Thyroid gland (tissue), 4 donors: ENCODE measurements around the gene PPP6R1. TPM values are rescaled to one million over a fixed set of nuclear protein-coding genes. Genes with fewer than 3 reads are reported as not detected.

Source experiments
- DNase-seq, 2 donors: peaks; one replicate each; pipeline ENCODE4 v3.0.0-alpha.2; 2019
- H3K27ac ChIP-seq, 3 donors: fragments of 200-600 bp; sonication (generic); 1 replicate in 2 of 3; 2 replicates in 1 of 3; pipeline ENCODE4 v1.5.1; 2016 to 2019; ENCODE audit warnings: mild to moderate bottlenecking in 1 of 3, moderate library complexity in 1 of 3
- H3K27me3 ChIP-seq: fragments of 200-600 bp; sonication (generic); one replicate; pipeline ENCODE4 v1.5.1; 2019
- H3K36me3 ChIP-seq, 2 donors: fragments of 200-600 bp; sonication (generic); one replicate each; pipeline ENCODE4 v1.5.1; 2016 to 2019
- H3K4me1 ChIP-seq, 2 donors: fragments of 200-600 bp; sonication (generic); one replicate each; pipeline ENCODE4 v1.5.1; 2017 to 2019
- H3K4me3 ChIP-seq, 3 donors: fragments of 200-600 bp; sonication (generic); replicated peaks in 1 of 3; 1 replicate in 2 of 3; 2 replicates in 1 of 3; pipeline ENCODE4 v1.5.1; 2016; ENCODE audit warnings: mild to moderate bottlenecking in 1 of 3
- H3K9me3 ChIP-seq: fragments of 200-600 bp; sonication (generic); one replicate; pipeline ENCODE4 v1.5.1; 2017
- POLR2A ChIP-seq, 2 donors: fragments of 450-650 bp; IDR thresholded peaks; one replicate each; pipeline ENCODE4 v1.6.1; 2017; ENCODE audit warnings: antibody characterized with exemption in 2 of 2, mild to moderate bottlenecking in 2 of 2, moderate library complexity in 1 of 2
- WGBS, 2 donors: methylation state at CpG; one replicate each; pipeline ENCODE4 v1.1.5; 2017; 5-methylcytosine and 5-hydroxymethylcytosine counted together
- intact Hi-C: fragments of 100-400 bp; cut with DNase I; formaldehyde crosslinking; loops from one replicate; pipeline ENCODE4 v1.15.1; 2023
- microRNA-seq: library from miRNA; unstranded; fragments of <30 nt; microRNA quantifications from one replicate; pipeline ENCODE4, GENCODE V29; 2016
- small RNA-seq: library from RNA; depleted of rRNA; stranded (forward); fragments of <200 nt; gene quantifications from one replicate; pipeline ENCODE3, GENCODE V24; 2016
- total RNA-seq, 4 donors: library from RNA; depleted of rRNA; stranded (reverse); fragments of >200 nt; gene quantifications; one replicate each; pipeline ENCODE4 v1.2.3, GENCODE V29; 2016
- TF ChIP-seq, protein P1 (sequence below), 6 experiments: fragments of 200-600 bp in 3 of 6; fragments of 450-650 bp in 3 of 6; sonication (generic) in 3 of 6; IDR thresholded peaks; one replicate each; pipeline ENCODE4 v1.5.1; 2016 to 2019; ENCODE audit warnings: antibody characterized with exemption in 6 of 6, mild to moderate bottlenecking in 2 of 6, inconsistent platforms in 1 of 6, moderate library complexity in 1 of 6

The PPP6R1 gene
- total RNA-seq, 4 donors from 2014 or later: 26.1 to 99.8 (median 54.2) TPM

DNA sequence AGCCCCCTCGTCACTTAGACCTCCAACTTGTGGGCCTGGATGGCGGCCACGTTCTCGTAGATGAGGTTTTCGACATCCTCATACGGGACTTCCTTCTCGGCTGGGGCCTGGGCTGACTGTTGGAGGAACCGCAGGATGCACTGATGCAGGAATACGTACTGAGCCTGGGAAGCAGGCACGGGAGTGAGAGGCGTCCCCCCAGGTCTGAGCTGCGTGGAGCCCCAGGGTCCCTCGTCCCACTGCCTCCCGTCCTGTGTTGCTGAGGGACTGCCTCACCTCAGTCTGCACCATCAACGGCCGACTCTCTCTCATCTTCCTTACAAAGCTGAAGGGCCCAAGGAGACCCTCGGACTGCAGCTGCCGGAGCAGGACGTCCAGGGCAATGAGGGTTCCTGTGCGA lies 77.1 kb downstream of the PPP6R1 start:
- DNase-seq: no peak
- H3K4me3 ChIP-seq: no peak overlapping the region
- TF ChIP-seq, protein P1, sequence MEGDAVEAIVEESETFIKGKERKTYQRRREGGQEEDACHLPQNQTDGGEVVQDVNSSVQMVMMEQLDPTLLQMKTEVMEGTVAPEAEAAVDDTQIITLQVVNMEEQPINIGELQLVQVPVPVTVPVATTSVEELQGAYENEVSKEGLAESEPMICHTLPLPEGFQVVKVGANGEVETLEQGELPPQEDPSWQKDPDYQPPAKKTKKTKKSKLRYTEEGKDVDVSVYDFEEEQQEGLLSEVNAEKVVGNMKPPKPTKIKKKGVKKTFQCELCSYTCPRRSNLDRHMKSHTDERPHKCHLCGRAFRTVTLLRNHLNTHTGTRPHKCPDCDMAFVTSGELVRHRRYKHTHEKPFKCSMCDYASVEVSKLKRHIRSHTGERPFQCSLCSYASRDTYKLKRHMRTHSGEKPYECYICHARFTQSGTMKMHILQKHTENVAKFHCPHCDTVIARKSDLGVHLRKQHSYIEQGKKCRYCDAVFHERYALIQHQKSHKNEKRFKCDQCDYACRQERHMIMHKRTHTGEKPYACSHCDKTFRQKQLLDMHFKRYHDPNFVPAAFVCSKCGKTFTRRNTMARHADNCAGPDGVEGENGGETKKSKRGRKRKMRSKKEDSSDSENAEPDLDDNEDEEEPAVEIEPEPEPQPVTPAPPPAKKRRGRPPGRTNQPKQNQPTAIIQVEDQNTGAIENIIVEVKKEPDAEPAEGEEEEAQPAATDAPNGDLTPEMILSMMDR (IDR thresholded peaks at IDR 0.05): no peak
- no peak for TF ChIP-seq POLR2A (IDR thresholded peaks at IDR 0.05)
- WGBS, 2 donors: 62 to 65% methylated on average over 7 to 10 of the region's 20 CpGs
- intact Hi-C loops: no loop called here
- no peak overlapping the region for H3K27ac ChIP-seq
- H3K4me1 ChIP-seq: peaks cover 4 to 15% of the 10 kb centered on the region in 2 donors
- H3K27me3 ChIP-seq: peaks cover 36% of the 10 kb centered on the region
- no peaks in the 10 kb centered on the region for H3K36me3 ChIP-seq
- H3K9me3 ChIP-seq: no peaks in the 10 kb centered on the region

Small RNA genes within 50 kb of the gene (microRNA-seq; reads per million reads assigned to microRNA genes)
- gene MIR6802: 1.5 reads per million
- 8.8 reads per million, percentile 23 among the genes with 10 or more reads in this experiment for gene MIR6803
- gene MIR6804: 1.1 reads per million

Small RNA genes within 50 kb of the gene (small RNA-seq; reads per million reads assigned to genes)
- gene MIR6802 (not detected), gene MIR6803 (not detected), gene MIR6804 (not detected)

Other genes starting within 250 kb of the PPP6R1 start
- under 1 TPM in 1 of 4 donors, not detected in 3; 0.78 TPM for gene GP6, start 220.8 kb downstream of the PPP6R1 start, total RNA-seq
- 10 to 100 TPM; 35.7 to 44.1 (median 38.3) TPM for gene RDH13, start 195.9 kb downstream of the PPP6R1 start, total RNA-seq
- gene EPS8L1, start 183.1 kb downstream of the PPP6R1 start, total RNA-seq: 10 to 100 TPM; 60.6 to 84.8 (median 73.3) TPM
- 100 to 1,000 TPM in 1 of 4 donors, 10 to 100 TPM in 3; 40.0 to 110 (median 76.1) TPM for gene PPP1R12C, start 141.4 kb downstream of the PPP6R1 start, total RNA-seq
- not detected for gene TNNT1, start 109.8 kb downstream of the PPP6R1 start, total RNA-seq
- not detected for gene TNNI3, start 101.3 kb downstream of the PPP6R1 start, total RNA-seq
- 1 to 10 TPM; 3.3 to 9.1 (median 5.5) TPM for gene DNAAF3, start 92.4 kb downstream of the PPP6R1 start, total RNA-seq
- gene SYT5, start 78.7 kb downstream of the PPP6R1 start, total RNA-seq: not detected
- 1 to 10 TPM in 1 of 4 donors, under 1 TPM in 2, not detected in 1; 0.11 to 2.6 (median 0.54) TPM for gene PTPRH, start 49.5 kb downstream of the PPP6R1 start, total RNA-seq
- 1 to 10 TPM; 1.6 to 5.8 (median 2.9) TPM for gene TMEM86B, start 30.3 kb downstream of the PPP6R1 start, total RNA-seq
- gene HSPBP1, start 21.1 kb upstream of the PPP6R1 start, total RNA-seq: 10 to 100 TPM; 24.2 to 48.4 (median 31.2) TPM
- gene BRSK1, start 25.0 kb upstream of the PPP6R1 start, total RNA-seq: 1 to 10 TPM in 1 of 4 donors, under 1 TPM in 1, not detected in 2; 0.83 to 1.2 TPM
- gene TMEM150B, start 66.3 kb upstream of the PPP6R1 start, total RNA-seq: 1 to 10 TPM in 1 of 4 donors, not detected in 3; 1.3 TPM
- 10 to 100 TPM in 3 of 4 donors, 1 to 10 TPM in 1; 7.5 to 22.0 (median 15.4) TPM for gene KMT5C, start 80.9 kb upstream of the PPP6R1 start, total RNA-seq
- under 1 TPM in 1 of 4 donors, not detected in 3; 0.94 TPM for gene COX6B2, start 95.7 kb upstream of the PPP6R1 start, total RNA-seq
- gene GARIN5B, start 104.2 kb upstream of the PPP6R1 start, total RNA-seq: not detected
- gene IL11, start 111.4 kb upstream of the PPP6R1 start, total RNA-seq: not detected
- gene TMEM190, start 117.8 kb upstream of the PPP6R1 start, total RNA-seq: not detected
- gene TMEM238, start 125.3 kb upstream of the PPP6R1 start, total RNA-seq: 10 to 100 TPM in 3 of 4 donors, 1 to 10 TPM in 1; 6.3 to 73.5 (median 31.2) TPM
- gene RPL28, start 126.9 kb upstream of the PPP6R1 start, total RNA-seq: 100 to 1,000 TPM; 156 to 404 (median 205) TPM
- gene UBE2S, start 148.8 kb upstream of the PPP6R1 start, total RNA-seq: 10 to 100 TPM in 2 of 4 donors, 1 to 10 TPM in 2; 5.7 to 13.3 (median 9.8) TPM
- gene SHISA7, start 184.3 kb upstream of the PPP6R1 start, total RNA-seq: not detected
- 100 to 1,000 TPM in 2 of 4 donors, 10 to 100 TPM in 2; 52.1 to 178 (median 100) TPM for gene ISOC2, start 202.6 kb upstream of the PPP6R1 start, total RNA-seq
- gene C19orf85, start 205.7 kb upstream of the PPP6R1 start, total RNA-seq: not detected
- 10 to 100 TPM in 2 of 4 donors, 1 to 10 TPM in 2; 2.1 to 12.0 (median 6.5) TPM for gene ZNF628, start 217.6 kb upstream of the PPP6R1 start, total RNA-seq
- gene NAT14, start 226.2 kb upstream of the PPP6R1 start, total RNA-seq: 10 to 100 TPM in 2 of 4 donors, 1 to 10 TPM in 2; 5.1 to 28.3 (median 12.2) TPM
- 1 to 10 TPM; 1.7 to 2.9 (median 2.2) TPM for gene SSC5D, start 229.4 kb upstream of the PPP6R1 start, total RNA-seq